Measurements from ENCODE around the gene SFXN5.
"Not testable (repeated sequence)": the region's sequence is repeated elsewhere in the genome, so short reads cannot be mapped to it uniquely, and the experiment has no call there.

The SFXN5 gene

DNA sequence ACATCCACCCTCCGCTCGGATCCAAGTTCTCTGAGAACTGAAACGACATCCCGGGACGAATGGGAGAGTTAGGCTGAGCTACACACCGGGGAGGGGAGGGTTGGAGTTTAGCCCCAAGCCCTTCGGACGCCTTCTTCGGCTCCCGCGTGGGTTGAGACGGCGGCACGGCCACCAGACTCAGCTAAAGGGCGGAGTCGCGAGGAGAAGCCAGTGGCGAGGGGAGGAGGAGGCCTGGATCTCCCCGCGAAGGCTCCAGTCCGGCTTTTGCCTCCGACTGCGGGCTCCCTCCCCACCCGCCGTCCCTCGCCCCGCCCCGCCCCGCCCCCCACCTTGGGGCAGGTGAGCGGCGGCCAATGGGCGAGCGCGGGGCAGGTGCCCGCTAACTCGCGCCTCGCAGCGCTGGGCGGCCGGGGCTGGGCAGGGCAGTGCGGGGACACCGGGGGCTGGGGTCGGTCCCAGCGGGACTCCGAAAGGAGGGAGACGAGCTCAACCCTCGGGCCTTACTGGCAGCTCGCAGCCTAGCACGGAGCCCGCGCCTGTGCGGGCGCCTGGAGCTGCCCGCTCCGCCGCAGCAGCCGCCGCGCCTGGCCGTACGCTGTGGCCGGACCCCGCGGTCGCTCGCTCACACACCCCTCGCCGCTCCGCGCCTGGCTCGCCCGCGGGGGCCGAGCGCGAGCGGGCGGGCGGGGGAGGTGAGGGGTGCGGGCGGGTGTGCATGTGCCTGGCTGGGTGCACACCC lies 154.2 kb downstream of the SFXN5 start, which contains the start of gene EMX1:
Gene EMX1, plus strand, starts transcription at position 382 of the 739 bp plus-strand sequence. Its CDS starts 334 bp downstream, at position 716.
- DNase-seq = no peak

DNA sequence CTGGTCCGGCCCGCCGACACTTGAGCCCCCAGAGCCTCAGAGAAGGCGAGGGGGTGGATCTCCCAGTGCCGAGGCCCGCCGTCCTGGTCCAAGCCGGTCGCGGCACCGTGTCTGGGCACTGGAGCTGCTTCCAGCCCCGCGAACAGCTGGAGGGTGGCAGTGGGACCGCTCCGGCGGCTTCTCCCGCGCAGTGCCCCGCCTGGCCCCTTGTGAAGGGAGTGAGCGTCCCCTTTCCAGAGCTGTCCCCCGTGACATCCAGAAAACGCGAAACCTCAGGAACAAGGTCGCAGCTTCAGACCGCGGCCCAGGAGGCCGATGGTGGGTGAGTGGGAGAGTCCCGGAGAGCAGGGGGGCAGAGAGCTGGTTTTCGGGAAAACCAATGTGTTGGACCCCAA lies 154.8 kb downstream of the SFXN5 start:
- DNase-seq = no peak

DNA sequence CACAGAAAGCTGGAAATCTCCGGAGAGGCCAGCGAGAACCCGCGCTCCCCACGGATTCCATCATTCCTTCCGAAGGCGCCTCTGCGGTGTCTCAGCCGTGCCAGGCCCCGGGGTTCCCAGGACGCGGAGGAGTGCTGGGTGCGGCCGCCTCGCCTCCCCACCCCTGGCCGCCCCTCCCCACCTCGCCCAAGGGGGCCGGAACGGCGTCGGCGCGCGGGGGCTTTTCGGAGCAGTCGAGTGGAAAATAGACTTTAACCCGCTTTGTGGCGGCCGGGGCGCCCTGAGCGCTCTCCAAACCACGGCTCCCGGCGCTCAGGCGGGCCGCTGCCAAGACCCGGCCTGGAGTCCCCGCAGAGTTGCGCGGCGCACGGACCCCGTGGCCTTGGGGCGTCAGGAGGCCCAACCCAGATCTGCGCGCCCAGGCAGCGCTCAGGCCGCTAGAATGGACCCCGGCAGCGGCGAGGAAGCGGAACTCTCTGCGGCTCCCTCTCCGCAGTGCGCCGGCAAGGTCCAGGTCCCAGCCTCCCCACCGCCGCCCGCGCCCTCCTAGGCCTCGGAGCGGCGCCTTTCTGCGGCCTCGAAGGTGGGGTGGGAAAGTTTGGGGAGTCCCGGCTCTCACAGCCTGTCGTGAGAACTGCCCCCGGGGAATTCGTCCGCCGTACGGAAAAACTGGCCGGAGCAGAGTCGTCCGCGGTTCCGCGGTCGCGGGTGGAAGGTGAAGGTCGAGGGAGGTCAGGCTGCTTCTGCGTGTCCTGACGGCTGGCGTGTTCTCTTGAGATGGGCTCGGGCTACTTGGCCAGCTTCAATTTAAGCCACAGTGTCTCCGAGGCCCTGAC lies 155.4 kb downstream of the SFXN5 start:
- DNase-seq = no peak

DNA sequence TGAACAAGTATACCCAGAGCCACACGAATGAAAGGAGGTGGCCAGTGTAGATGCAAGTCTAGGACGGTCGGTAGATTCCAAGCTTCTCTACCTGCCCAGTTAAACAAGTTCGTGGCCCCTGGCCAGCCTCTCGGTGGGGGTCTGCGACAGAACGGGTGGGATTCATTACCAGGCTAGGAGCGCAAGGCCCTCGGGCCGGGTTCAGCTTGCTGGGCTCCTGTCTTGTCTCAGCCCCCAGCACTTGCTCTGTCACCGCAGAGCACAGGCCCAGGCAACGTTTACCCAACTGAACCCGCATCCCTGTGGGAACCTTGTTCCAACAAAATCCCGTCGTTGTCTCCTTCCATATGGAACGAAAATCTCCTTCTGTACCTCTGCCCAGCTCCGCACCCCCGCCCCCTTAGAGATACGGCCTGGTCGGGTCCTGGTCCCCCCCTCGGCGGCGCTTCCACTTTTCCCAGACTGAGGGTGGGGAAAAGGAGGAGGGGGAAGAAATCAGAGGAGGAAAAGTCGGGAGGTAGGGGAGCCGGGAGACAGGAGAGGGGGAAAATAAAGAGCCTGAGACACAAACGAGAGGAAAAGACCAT lies 156.1 kb downstream of the SFXN5 start:
- DNase-seq = no peak

DNA sequence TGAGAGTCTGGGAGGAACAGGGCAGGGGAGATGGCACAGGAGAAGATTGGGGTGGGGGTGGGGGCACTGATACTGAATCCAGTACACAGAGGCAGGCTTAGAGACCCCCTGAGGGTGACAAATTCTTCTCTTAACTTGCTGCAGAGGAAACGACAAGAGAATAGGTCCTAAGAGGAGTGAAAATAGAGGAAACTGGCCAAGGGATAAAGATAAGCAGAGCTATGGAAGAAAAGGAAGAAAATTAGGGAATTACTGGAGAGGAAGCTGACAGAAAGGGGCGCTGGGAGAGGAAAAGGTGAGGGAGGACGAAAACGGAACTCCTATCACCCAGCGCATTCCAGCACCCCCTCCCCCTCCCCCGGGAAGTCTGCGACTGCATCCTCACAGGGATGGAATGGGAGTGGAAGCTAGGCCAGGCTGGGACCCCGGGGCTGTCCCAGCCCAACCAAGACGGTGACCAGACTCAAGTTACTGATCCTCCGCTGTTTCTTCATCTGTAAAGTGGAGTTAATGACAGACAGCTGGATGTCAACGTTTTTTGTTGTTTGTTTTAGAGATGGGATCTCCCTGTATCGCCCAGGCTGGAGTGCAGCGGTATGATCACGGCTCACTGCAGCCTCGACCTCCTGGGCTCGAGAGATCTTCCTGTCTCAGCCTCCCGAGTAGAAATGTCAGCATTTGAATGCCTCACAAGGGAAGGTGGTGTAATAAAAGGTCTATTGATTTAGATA lies 156.8 kb downstream of the SFXN5 start:
- no peak for DNase-seq

DNA sequence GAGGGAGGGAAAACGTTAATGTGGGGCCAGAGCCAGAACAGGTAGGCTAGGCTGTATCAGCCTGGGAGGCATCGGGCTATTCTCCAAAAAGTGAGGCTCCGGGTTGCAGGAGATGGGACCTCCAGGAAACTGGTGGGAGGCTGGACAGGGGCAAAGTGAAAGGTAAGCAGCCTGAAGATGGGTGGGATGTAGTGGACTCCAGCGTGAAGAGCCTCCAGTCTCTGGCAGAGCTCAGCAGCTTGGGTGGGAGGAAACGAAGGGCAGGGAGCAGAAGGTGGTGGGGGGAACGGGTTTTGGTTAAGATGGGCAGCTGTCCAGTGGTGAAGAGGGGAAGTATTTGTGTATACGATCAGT lies 157.3 kb downstream of the SFXN5 start:
- DNase-seq = no peak

DNA sequence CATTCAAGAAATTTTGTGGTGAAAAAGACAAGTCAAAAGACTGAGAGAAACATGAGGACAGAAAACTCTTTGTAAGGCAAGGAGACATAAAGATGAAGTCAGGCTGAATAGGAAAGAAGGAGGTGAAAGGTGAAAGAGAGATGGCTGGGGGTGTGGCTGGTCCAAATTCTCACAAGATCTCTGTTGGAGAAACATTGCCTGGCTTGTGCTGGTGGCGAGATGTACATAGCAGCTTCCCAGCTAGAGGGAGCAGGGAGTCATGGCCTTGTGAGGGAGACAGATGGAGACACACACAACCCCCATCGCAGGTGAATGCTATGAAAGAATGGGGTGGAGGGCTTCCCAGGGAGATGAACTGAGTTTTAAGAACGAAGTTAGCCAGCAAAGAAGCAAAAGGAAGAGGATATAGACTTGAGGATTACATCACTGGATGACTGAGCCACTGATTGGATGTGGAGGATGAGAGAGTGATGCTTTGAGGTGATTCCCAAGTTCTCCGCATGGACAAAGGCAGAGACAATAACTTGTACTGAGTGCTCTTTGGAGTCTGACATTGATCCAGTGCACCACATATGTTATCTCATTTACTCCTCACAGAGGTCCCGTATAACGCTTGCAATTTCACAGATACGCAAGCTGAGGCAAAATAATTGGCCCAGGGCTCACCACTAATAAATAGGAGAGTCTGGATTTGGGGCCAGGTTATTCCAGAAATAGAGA lies 157.9 kb downstream of the SFXN5 start:
- no peak for DNase-seq

DNA sequence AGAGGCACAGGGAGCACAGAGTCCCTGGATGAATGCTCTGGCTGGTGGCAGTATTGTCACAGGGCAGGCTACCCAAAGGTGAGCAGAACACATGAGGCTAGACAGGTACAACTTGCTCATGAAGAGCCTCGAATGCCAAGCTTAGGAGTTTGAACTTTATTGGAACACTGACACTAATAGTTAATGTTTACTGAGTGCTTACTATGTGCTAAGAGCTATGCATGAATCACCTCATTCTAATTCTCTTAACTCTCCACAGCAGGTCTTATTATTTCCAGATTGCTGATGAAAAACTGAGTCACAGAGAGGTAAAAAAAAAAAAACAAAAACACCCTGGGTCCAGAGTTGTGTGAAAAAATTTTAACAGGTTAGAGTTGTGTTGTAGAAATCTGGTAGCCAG lies 160.3 kb downstream of the SFXN5 start:
- DNase-seq = no peak

DNA sequence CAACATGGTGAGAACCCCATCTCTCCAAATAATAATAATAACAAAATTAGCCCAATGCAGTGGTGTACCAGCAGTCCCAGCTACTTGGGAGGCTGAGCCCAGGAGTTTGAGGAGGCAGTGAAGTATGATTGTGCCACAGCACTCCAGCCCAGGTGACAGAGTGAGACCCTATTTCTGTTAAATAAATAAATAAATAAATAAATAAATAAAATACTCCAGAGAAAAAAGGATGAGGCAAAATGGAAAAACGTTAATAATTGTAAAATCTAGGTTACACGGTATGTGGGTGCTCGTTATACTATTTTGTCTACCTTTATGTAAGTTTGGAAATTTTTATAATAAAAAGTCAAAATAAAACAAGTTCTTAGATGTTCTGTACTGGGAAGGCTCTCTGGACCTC lies 162.8 kb downstream of the SFXN5 start:
- DNase-seq = no peak

DNA sequence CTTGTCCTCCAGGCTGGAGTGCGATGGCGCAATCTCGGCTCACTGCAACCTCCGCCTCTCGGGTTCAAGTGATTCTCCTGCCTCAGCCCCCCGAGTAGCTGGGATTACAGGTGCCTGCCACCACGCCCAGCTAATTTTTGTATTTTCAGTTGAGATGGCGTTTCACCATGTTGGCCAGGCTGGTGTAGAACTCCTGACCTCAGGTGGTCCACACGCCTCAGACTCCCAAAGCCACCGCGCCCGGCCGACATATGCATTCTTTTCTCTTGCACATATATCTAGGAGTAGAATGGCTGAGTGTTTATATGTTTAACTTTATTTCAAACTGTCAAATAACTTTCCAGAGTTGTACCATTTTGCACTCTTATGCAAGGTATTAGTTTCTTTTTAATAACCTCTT lies 164.1 kb downstream of the SFXN5 start:
- DNase-seq = not testable (repeated sequence)

DNA sequence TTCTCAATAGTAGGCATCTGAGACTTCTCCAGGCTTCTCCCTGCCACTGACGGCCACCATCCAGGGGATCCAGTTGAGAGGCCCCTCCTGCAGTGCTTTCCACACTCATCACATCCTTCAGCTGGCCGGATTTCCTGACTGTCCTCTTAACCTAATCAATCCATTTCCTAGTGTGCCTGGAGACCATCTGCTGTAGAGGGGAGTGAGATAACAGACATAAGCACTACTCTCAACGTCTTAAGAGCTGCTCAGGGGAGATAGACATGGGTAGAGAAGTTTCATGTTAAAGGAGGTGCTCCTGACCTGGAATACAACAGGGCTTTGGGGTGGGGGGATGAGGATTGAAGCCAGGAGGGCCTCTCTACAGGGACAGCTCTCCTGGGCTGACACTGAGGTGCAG lies 170.1 kb downstream of the SFXN5 start:
- DNase-seq = no peak

DNA sequence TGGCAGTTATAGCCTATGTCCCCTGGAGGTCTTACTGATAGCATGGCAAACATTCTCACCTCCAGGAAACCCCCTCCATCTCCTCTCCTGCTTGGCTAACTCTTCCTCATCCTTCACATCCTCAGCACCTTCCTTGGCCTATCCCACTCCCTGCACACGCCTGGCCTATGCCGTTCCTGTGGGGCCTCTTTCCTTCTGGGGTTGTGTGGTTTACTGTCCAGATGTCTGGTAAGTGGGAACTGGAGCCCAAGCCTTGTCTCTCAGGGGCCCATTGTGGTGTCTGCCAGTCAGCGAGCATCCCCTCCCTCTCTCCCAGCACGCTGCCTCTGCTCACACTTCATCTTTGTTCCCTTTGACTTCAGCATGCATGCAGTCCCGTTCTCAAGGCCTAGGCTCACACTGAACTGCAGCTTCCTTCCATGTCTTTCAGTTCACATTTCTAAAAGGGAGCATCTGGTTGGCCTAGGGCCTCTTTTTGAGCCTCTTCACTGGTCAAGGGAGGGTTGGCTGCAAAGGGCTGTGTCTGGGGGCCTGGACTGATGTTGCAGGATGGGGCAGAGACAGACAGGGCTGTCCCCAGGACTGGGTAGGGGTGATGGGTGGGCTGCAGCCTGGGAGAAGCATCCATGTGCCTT lies 171.2 kb downstream of the SFXN5 start:
- no peak for DNase-seq

DNA sequence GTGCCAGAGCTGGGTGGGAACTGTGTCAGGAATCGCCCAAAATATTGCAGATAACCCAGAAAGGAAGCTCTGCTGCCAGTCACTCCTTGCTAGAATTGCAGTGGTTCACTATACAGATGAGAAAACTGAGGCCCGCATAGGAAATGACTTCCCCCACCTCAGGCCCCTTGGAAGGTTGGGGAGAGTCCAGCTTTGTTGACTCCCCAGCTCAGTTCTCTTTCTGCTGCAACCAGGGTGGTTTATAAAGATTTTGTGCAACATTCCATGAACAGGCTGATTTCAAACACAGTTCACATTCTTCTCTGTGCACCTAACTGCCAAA lies 173.0 kb downstream of the SFXN5 start:
- no peak for DNase-seq

DNA sequence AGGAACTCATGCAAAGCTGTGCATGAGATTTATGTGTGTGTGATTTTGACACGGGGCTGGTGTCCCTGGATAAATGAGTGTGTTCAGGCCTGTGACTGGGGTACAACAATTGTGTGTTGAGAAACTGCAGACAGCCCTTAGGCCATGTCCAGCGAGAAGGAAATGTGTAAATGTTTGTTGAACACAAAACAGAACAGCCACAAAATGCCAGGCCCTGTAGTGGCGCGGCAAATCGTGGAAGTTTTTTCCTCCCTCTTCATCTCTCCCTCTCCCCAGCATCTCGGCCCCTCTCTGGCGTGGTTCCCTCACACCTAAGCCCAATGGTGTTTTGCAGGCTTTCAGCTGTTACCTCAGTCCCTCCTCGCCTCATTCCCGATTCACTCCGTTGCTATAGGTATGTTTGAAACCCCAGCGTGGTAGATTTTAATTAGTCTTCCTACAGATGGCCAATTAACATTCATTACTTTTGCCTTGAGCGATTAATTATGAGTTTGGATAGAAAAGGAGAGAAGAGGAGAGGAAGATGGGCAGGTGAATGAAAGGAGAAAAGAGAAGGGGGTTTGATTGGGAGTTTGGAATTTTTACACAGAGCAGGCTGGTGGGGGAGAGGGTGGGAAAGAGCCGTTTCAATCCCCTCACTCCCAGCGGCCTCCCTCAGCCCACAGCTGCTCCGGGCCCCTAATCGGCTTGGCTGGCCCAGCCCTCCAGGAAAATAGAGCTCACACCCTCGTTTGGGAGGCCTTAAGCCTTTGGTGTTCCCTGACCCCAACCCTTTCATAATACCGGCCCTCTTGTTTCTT lies 173.5 kb downstream of the SFXN5 start:
- DNase-seq = no peak

DNA sequence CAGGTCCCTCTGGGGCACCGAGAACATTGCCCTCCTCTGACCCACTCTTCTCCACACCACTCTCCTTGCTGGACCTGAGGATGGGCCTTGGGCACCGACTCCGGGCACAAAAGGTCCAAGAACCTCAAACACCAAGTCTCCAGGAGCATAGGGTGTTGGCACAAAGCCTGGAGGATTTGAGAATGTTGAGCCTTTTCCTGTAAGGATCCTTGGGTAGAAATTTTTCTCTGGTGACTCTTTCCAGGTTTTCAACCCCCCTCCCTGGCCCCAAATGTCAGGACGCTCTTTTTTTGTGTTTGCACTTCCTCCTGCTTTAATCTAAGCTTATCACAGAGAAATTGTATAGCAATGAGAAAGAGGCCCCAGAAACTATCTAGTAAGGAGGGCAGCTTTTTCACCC lies 175.1 kb downstream of the SFXN5 start:
- DNase-seq = no peak

DNA sequence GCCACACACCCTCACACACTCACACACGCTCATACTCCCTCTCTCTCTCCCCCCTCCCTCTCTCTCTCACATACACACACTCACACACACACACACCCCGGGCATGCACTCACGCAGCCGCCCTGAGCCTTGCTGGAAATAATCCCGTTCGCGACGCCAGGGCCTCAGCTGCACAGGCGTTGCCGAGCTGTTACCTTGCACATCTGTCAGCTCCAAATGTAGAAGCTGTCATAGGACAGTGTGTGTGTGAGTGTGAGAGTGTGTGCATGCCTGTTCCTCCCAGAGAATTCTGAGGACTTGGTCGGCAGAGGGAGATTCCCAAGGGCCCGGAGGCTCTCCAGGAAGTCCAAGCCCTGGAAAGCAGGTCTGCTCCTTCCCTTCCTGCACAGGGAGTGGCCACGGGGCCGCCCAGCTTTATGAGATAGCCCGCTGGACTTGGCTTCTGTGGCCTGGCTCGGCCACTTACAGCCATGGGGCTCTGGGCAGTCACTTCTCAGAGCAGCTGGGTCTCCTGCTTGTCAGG lies 175.7 kb downstream of the SFXN5 start:
- DNase-seq = no peak

DNA sequence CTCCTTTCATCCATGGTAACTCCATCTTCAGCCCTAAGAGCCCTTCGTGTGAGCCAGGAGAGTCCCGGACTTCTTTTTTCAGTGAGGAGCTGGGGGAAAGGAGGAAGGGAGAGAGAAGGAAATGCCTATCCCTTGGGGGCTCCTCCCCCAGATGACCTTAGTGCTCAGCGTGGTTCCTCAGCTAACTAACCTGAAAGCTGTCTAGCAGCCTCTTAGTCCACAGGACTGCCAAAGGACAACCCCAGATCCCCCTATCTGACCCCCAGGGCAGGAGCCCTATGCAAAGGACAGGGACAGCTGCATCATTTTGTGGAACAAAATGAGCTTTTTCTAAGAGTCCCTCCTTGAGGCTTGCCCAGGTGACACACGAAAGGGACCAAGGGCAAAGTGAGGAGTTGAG lies 176.4 kb downstream of the SFXN5 start:
- DNase-seq = no peak

DNA sequence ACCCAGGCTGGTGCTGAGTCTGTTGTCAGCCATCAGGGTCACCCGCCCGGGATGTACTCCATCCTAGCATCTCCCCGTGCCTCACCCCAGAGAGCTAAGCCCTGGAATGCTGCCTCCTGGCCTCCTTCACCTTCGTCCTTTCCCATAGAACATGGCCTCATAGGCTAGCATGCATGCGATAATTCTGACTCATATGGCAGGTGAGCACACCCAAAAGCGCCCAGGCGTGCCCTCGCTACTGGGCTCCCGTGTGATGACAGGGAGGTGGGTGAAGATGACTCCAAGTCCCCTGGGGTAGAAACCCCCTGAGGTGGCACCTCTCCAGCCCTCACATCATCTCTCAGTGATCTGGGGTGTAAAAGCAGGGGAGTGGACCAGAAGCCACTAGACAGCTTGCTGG lies 177.0 kb downstream of the SFXN5 start:
- no peak for DNase-seq

DNA sequence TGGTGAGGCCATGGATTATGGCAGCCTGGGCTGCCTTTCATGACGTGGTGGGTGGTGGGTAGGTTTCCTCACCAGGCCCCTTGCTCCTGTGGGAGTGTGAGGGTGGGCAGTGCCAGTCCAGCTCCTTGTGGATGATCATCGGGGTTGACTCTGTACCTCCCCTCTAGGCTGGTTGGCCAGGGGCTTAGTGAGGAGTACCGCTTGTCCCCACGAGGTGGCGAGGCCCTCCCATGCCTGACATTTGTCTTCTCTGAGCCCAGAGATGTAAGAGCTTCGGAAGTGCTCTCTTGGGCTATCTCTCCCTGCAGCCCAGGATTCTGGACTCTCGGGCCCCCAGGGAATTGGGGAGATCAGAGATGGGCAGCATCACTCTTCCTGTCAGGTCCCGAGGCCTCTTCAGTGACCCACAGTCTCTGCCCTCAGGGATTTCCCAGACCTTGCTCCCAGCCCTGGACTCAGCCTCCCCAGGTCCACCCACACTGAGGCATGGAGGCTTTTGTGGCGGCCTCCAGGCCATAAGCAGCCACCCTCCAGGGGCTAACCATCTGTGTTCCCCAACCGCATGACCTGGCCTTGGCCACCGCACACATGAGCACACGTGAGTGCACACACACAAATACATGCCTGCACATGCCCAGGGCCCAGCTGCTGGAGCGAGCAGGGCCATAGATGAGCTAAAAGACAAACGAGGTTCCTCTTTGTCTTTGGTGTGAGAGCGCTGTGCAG lies 177.8 kb downstream of the SFXN5 start:
- peak; percentile 60 for DNase-seq

DNA sequence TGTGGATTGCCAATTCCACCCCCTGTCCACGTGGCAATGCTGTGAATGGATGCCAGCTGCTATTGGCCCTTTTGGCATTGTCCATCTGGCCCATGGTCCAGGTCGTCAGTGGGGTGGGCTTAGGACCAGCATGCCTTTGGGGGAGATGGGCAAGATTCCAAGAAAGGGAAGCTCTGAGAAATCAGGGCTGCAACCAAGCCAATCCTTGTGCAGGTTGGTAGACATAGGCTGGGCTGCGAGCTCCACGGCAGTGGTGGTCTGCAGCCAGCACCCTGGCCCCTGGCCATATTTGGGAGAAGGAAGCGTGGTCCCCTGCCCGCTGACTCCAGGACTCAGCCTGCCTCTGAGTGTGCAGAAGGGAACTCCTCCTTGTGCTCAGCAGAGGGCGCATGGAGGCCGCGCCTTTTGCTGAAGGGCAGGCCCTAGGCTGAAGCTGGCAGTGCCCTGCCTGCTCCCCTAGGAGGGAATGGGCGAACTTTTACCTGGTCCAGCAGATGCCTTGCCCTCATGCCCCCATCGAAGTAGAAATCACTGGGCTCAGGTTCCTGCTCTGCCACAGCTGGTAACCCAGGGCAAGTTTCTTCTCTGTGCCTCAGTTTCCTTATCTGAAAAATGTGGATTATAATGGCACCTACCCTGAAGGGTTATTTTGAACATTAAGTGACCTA lies 178.9 kb downstream of the SFXN5 start:
- peak; percentile 47 for DNase-seq

Data from amniotic stem cell (primary cell).